Left ventricle myocardium inferior (tissue), 1 donor: ENCODE results near the gene HDAC2. TPM values are rescaled to one million over a fixed set of nuclear protein-coding genes. Genes with fewer than 3 reads are reported as not detected.

Experiments
- DNase-seq: peaks from one replicate; pipeline ENCODE4 v3.0.0-alpha.2; 2020
- H3K27ac ChIP-seq: fragments of 200-600 bp; replicated peaks from 2 replicates; pipeline ENCODE4 v1.8.0; 2021
- H3K27me3 ChIP-seq: fragments of 200-600 bp; 2 replicates; pipeline ENCODE4 v1.8.0; 2021; ENCODE audit warnings: low read depth
- H3K36me3 ChIP-seq: fragments of 200-600 bp; 2 replicates; pipeline ENCODE4 v1.8.0; 2021
- H3K4me1 ChIP-seq: fragments of 200-600 bp; 2 replicates; pipeline ENCODE4 v1.8.0; 2021
- H3K4me3 ChIP-seq: fragments of 200-600 bp; 2 replicates; pipeline ENCODE4 v1.8.0; 2021; ENCODE audit warnings: mild to moderate bottlenecking, moderate library complexity
- H3K9me3 ChIP-seq: fragments of 200-600 bp; replicated peaks from 2 replicates; pipeline ENCODE4 v1.8.0; 2021
- intact Hi-C: fragments of 100-400 bp; cut with micrococcal nuclease; formaldehyde crosslinking; loops from one replicate; pipeline ENCODE4 v1.11.0; 2022
- total RNA-seq: library from RNA; stranded (reverse); fragmentation: NEBNext Ultra II Directional; extraction: Animal tissue kit (Norgen Biotek cat#: 25700); gene quantifications from one replicate; pipeline ENCODE4 v1.2.1, GENCODE V29; 2021
- TF ChIP-seq, protein P1 (sequence below): fragments of 200-600 bp; IDR thresholded peaks from 2 replicates; pipeline ENCODE4 v1.8.0; 2021; ENCODE audit warnings: antibody characterized with exemption, mild to moderate bottlenecking, borderline replicate concordance
- donor health status: DM: no; HTN: yes; CAD: no; lungs with severe emphysema.

The HDAC2 gene
- total RNA-seq, 1 donor from 2014 or later: 44.3 TPM

DNA sequence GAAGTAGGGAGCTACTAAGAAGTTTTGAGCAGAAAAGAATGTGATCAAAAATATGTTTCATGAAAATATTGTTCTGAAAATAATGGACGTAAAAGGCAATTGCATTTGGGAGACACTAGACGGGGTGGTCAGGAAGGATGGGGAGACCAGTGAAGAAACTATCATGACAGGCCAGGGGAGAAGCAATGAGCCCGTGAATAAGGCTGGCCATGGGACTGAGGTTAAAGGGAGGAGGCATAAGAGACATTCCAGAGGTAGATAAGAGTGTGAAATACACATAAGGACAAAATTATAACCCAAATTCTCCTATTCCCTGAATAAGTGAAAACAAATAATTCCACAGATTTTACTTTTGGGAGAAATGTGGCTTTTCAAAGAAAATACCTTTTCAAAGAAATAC is 62.1 kb downstream of the HDAC2 start:
- intact Hi-C loops: no loop called here
- H3K4me3 ChIP-seq: no peak overlapping the region
- H3K27me3 ChIP-seq: no peaks in the 10 kb centered on the region
- DNase-seq: no peak
- TF ChIP-seq, protein P1, sequence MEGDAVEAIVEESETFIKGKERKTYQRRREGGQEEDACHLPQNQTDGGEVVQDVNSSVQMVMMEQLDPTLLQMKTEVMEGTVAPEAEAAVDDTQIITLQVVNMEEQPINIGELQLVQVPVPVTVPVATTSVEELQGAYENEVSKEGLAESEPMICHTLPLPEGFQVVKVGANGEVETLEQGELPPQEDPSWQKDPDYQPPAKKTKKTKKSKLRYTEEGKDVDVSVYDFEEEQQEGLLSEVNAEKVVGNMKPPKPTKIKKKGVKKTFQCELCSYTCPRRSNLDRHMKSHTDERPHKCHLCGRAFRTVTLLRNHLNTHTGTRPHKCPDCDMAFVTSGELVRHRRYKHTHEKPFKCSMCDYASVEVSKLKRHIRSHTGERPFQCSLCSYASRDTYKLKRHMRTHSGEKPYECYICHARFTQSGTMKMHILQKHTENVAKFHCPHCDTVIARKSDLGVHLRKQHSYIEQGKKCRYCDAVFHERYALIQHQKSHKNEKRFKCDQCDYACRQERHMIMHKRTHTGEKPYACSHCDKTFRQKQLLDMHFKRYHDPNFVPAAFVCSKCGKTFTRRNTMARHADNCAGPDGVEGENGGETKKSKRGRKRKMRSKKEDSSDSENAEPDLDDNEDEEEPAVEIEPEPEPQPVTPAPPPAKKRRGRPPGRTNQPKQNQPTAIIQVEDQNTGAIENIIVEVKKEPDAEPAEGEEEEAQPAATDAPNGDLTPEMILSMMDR: no peak
- no peaks in the 10 kb centered on the region for H3K36me3 ChIP-seq
- H3K4me1 ChIP-seq: peaks cover 10% of the 10 kb centered on the region
- no peak overlapping the region for H3K27ac ChIP-seq
- H3K9me3 ChIP-seq: no peaks in the 10 kb centered on the region

DNA sequence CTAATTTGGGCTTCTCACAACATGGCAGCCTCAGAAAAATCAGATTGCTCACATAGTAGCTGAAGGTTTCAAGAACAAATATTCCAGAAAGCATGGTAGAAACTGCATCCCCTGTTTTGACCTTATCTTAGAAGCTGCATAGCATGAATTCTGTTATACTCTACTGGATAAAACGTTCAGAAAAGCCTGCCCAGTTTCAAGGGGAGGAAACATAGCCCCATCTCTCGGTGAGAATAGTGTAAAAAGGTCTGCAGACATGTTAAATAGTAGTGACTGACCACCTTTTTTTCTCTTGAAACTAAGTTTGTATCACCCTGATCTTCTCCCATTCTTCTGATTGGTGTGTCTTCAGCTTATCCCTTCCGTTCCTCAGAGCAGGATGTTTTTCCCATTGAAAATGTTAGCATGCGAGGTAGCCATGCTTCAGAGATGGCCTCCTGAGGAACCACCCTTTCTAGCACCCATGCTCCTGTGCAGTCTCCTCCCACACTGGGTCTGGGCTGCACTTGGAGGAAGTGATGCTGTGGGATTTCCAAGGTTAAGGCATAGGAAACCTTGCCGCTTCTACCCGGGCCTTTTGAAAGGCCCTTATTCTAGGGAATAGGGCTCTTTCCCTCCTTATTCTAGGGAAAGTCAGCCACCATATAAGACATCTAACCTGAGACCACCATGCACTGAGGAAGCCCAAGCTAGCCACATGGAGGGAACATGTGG is 63.7 kb downstream of the HDAC2 start:
- TF ChIP-seq, protein P1: no peak
- no peak overlapping the region for H3K27ac ChIP-seq

DNA sequence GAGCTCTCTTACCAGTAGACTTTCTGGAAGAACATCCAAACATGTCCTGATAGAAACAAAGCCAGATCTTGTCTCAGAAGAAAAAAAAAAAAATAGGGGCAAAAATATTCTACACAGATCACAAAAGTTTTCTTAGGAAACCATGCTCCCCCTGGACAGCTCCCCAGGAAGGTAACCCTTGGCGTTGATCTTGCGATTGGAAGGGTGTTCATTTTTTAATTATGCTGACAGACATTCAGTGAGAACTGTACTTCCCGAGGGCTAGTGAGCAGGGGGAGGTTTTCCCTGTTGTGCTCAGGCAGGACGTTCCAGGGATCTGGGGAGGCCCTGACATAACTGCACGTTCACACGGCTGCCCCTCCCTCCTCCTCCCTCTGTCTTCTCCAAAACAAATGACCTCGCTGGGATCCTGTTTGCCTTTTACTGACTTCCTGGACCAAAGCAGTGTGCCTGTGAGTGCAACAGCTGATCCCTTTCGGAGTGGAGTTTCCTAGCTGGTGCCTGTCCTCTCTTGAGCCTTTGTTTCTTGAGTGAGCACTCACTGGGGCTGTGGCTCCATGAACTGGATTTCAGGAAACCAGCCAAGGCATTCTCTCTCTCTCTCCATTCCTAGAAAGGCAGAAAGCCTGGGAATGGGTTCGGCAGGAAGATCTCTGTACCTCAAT is 67.2 kb downstream of the HDAC2 start:
- Histone ChIP-seq H3K9me3 (no peaks in the 10 kb centered on the region), H3K27me3 (no peaks in the 10 kb centered on the region), H3K27ac (peak overlapping the region; percentile 80), H3K4me3 (peak overlapping the region; percentile 43), H3K36me3 (no peaks in the 10 kb centered on the region), H3K4me1 (peaks cover 11% of the 10 kb centered on the region)
- intact Hi-C loops: no loop called here
- TF ChIP-seq, protein P1: no peak
- DNase-seq: peak; percentile 46

More for the DNA sequence above, 63.7 kb downstream of the HDAC2 start:
- DNase-seq: no peak
- Histone ChIP-seq H3K27me3 (no peaks in the 10 kb centered on the region), H3K9me3 (no peaks in the 10 kb centered on the region), H3K36me3 (no peaks in the 10 kb centered on the region), H3K4me3 (no peak overlapping the region), H3K4me1 (peaks cover 11% of the 10 kb centered on the region)
- intact Hi-C loops: no loop called here

DNA sequence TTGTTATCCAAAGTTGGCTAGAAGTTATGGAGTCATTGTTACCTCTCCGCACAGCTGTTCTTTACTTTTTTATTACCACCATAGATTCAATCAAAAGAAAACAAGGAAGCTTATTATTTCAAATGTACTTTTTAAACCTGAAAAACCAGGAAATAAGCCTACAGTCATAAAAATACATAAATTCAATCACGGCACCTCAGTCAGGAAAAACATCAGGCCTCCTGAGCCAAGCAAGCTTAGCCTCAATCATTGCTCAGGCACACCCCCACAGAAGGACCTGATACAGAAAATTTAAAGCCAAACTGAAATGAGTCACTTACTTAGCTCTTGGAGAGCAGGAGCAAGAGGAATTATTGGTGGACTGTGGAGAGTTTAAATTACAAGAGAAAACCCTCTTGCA is 69.5 kb downstream of the HDAC2 start:
- H3K4me3 ChIP-seq: no peak overlapping the region
- no peaks in the 10 kb centered on the region for H3K36me3 ChIP-seq
- intact Hi-C loops: no loop called here
- no peaks in the 10 kb centered on the region for H3K27me3 ChIP-seq
- H3K27ac ChIP-seq: no peak overlapping the region
- TF ChIP-seq, protein P1: no peak
- peaks cover 11% of the 10 kb centered on the region for H3K4me1 ChIP-seq
- H3K9me3 ChIP-seq: no peaks in the 10 kb centered on the region
- DNase-seq: no peak

DNA sequence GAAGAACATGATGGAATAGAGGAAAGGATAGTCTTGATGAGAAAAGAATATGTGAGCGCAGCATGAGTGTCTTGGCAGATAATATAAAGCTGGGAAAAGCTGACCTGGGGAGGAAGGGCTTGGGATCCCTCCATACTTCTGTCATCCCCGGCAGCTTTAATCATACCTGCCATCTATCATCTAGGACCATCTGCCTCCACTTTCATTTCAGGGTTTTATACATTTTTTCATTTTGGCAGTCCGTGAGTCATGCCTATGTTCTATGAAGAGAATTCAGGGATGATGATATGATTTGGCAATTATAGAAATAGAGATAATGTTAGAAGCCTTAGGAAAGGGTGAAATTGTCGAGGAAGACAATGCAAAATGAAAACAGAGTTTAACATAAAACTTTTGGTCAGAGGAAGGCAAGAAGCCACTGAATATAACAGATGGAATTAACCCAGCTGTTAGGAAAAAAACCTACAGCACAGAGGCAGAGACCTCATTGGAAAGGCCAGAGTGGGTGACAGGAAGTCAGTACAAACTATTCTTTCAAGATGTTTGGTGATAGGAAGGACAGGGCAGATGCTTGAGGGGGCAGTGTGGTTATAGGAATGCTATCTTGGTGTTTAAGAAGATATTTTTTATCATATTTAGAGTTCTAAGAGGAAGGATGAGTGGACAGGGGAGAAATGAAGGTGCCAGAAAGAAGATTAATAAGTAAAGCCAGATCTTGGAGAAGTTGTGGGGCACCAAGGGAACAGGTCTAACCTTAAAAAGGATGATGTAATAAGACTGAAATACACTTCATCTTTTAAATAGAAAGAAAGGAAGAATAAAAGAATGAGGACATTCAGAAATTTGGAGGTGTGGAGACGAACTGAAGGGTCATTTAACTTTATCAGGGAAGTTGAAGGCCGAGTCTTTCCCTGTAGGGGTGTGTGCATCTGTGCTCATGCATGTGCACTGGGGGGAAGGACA is 76.0 kb downstream of the HDAC2 start:
- H3K4me3 ChIP-seq: no peak overlapping the region
- no peaks in the 10 kb centered on the region for H3K27me3 ChIP-seq
- H3K4me1 ChIP-seq: no peaks in the 10 kb centered on the region
- intact Hi-C loops: no loop called here
- no peaks in the 10 kb centered on the region for H3K36me3 ChIP-seq
- DNase-seq: no peak
- H3K9me3 ChIP-seq: peaks cover 14% of the 10 kb centered on the region
- TF ChIP-seq, protein P1: no peak
- H3K27ac ChIP-seq: no peak overlapping the region
